GM23248 (cell line): ENCODE data around the gene RGS14.

ENCODE experiments used
- EZH2 ChIP-seq: fragments of 200-600 bp; sonication (generic); IDR thresholded peaks from 2 replicates; pipeline ENCODE4 v1.6.1; 2018; ENCODE audit warnings: antibody characterized with exemption, mild to moderate bottlenecking; ENCODE audit not compliant: insufficient read depth, poor library complexity, severe bottlenecking
- EZH2phosphoT487 ChIP-seq: fragments of 200-600 bp; sonication (generic); IDR thresholded peaks from 2 replicates; pipeline ENCODE4 v1.6.1; 2018; ENCODE audit warnings: antibody characterized with exemption, moderate library complexity, mild to moderate bottlenecking, low read depth; ENCODE audit not compliant: insufficient read depth

DNA sequence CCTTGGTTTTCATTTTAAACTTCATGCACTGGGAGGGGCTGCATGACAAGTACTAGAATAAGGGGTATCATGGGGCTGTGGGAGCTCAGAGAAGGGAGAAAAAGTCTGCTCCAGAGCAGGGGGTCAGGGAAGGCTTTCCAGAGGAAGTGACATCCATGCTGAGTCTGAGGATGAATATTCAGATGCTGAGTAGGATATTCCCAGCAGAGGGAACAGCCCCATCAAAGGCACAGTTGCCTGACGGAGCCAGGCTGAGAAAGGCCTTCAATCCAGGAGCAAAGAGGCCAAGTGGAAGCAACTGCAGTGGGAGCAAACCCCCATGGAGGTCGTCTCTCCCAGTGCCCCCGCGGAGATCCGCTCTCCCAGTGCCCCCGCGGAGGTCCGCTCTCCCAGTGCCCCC lies 38.4 kb downstream of the RGS14 start:
- no peak for TF ChIP-seq EZH2
- no peak for TF ChIP-seq EZH2phosphoT487
